ENCODE data around the gene PPARA. TPM values are rescaled to one million over a fixed set of nuclear protein-coding genes. Genes with fewer than 3 reads are reported as not detected.

Gene PPARA
- total and polyA plus RNA-seq, 2 of the 4 experiments (the other 2 are of a cell fraction) = 3.1 to 7.0 TPM

- Histone ChIP-seq H2AFZ (replicated peaks; ENCODE audit: low read length, poor library complexity) (no peak overlapping the region), H4K91ac (ENCODE audit: insufficient read depth, low read depth, low read length) (no peak overlapping the region), H4K8ac (ENCODE audit: low read depth in 2 of 2, low read length in 2 of 2) (no peak overlapping the region), H2BK5ac (ENCODE audit: low read depth, low read length, poor library complexity, severe bottlenecking) (no peak overlapping the region), H2AK9ac (replicated peaks; ENCODE audit: low read depth, low read length, poor library complexity) (no peak overlapping the region), H3K23ac (ENCODE audit: low read depth, low read length) (no peak overlapping the region), H3K56ac (ENCODE audit: extremely low read depth, insufficient read depth, low read length) (no peak overlapping the region), H2BK20ac (ENCODE audit: low read depth, low read length) (no peak overlapping the region), H3K4me2 (ENCODE audit: low read depth, low read length) (no peak overlapping the region), H3K36me3 (ENCODE audit: control insufficient read depth, insufficient read depth, low read length) (peaks cover 26% of the 10 kb centered on the region), H2BK120ac (ENCODE audit: low read depth, low read length) (no peak overlapping the region), H3K79me1 (ENCODE audit: low read depth in 1 of 2, low read length in 2 of 2) (0 out of 4 replicates have a peak, but pooled peaks cover 3 to 4% of the 10 kb centered on the region in 2 experiments), H3K9me1 (ENCODE audit: insufficient read depth, low read length) (no peaks in the 10 kb centered on the region; the same call in 1 of the 2 replicates), H3K14ac (replicated peaks; ENCODE audit: low read depth, low read length) (no peak overlapping the region), H3K27ac (ENCODE audit: insufficient read depth, low read length) (no peak overlapping the region), H4K5ac (ENCODE audit: low read depth, low read length) (no peak overlapping the region), H3K4me3 (ENCODE audit: insufficient read depth, low read depth, low read length) (no peak overlapping the region), H3K4me1 (ENCODE audit: control insufficient read depth, insufficient read depth, low read length) (no peaks in the 10 kb centered on the region), H3K27me3 (ENCODE audit: control insufficient read depth, insufficient read depth, low read length) (no peaks in the 10 kb centered on the region), H3K18ac (ENCODE audit: low read depth, low read length) (no peak overlapping the region), H3K4ac (ENCODE audit: low read depth, low read length) (no peak overlapping the region), H3K9ac (ENCODE audit: low read depth, low read length) (no peak overlapping the region), H3K9me3 (ENCODE audit: control insufficient read depth, insufficient read depth, low read length) (no peaks in the 10 kb centered on the region; the same call in 1 of the 2 replicates), H2AK5ac (ENCODE audit: low read depth, low read length) (no peak overlapping the region), H4K20me1 (ENCODE audit: insufficient read depth, low read length) (no peaks in the 10 kb centered on the region), H2BK15ac (ENCODE audit: low read depth, low read length) (no peak overlapping the region)
- intact Hi-C loops (cut with micrococcal nuclease) (no loop called here), dilution Hi-C loops (cut with HindIII; ENCODE audit: low sequenced_read_pairs, unreplicated experiment) (no loop called here), in situ Hi-C loops (cut with MboI; ENCODE audit: low sequenced_read_pairs) (no loop called here)
- CTCF ChIA-PET = no interaction called here
- WGBS, 2 experiments (ENCODE audit: extremely low coverage in 2 of 2, insufficient read length in 1 of 2) = 92% methylated on average over 2 of the region's 7 CpGs; no CpG with 5 or more reads in 1 of the 2 experiments
- no TSS peak for BruUV-seq (replicated peaks)
- ATAC-seq (ENCODE audit: low read depth) = no peak
- POLR2A ChIA-PET (ENCODE audit: unreplicated experiment) = no interaction called here
- TF ChIP-seq FOS (IDR thresholded peaks at IDR 0.05; ENCODE audit: low read depth, low read length) (no peak), ELK1 (IDR thresholded peaks at IDR 0.05; ENCODE audit: borderline replicate concordance, low read depth, low read length) (no peak), POLR2A (IDR thresholded peaks at IDR 0.05; ENCODE audit: low read depth, low read length) (no peak), NFE2L2 (IDR thresholded peaks at IDR 0.05; ENCODE audit: low read depth, low read length) (no peak)
- no peak for DNase-seq
These were observed 53.3 kb downstream of the PPARA start for GRCh38 chr22:46203601-46203980.

Measured in IMR-90 (cell line).